ENCODE results near the gene SP8. TPM values are rescaled to one million over a fixed set of nuclear protein-coding genes. Genes with fewer than 3 reads are reported as not detected.
"Not testable (repeated sequence)": the region's sequence is repeated elsewhere in the genome, so short reads cannot be mapped to it uniquely, and the experiment has no call there.

SP8 gene
- total RNA-seq, 4 donors from 2014 or later = 0.72 to 24.8 (median 5.5) TPM; not detected in 1

- no peak overlapping the region for H3K4me3 ChIP-seq
- no peak for DNase-seq (ENCODE audit: low spot score in 2 of 2)
- no peak overlapping the region for H3K27ac ChIP-seq
- TF ChIP-seq, protein P1, sequence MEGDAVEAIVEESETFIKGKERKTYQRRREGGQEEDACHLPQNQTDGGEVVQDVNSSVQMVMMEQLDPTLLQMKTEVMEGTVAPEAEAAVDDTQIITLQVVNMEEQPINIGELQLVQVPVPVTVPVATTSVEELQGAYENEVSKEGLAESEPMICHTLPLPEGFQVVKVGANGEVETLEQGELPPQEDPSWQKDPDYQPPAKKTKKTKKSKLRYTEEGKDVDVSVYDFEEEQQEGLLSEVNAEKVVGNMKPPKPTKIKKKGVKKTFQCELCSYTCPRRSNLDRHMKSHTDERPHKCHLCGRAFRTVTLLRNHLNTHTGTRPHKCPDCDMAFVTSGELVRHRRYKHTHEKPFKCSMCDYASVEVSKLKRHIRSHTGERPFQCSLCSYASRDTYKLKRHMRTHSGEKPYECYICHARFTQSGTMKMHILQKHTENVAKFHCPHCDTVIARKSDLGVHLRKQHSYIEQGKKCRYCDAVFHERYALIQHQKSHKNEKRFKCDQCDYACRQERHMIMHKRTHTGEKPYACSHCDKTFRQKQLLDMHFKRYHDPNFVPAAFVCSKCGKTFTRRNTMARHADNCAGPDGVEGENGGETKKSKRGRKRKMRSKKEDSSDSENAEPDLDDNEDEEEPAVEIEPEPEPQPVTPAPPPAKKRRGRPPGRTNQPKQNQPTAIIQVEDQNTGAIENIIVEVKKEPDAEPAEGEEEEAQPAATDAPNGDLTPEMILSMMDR (IDR thresholded peaks at IDR 0.05) = no peak
- TF ChIP-seq EP300 (IDR thresholded peaks at IDR 0.05) (no peak), POLR2AphosphoS5 (IDR thresholded peaks at IDR 0.05) (no peak), POLR2A (IDR thresholded peaks at IDR 0.05) (no peak)
- H3K36me3 ChIP-seq = no peaks in the 10 kb centered on the region
- H3K9me3 ChIP-seq = no peaks in the 10 kb centered on the region
- H3K4me1 ChIP-seq = no peaks in the 10 kb centered on the region
- H3K27me3 ChIP-seq = peaks cover 15% of the 10 kb centered on the region
Measured at GRCh38 chr7:20831451-20831850, 44.8 kb upstream of the SP8 start.

DNA sequence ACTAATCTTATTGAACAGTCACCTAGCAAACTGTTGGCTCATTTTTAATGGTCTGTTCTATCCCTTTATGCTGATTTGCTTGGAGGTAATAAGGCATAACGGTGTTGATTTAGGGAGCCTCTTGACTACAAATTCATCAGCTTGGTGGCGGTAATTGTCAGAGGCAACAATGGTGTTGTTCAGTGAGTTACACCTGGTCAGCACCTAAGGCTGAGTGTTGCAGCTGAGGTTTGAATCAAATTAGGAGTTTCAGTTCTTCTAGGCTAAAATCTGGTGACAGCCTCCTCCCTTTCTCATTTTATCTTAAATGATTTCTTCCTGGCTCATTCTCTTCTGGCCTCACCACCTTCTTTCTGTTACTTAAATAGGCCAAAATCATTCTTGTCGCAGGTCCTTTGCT lies 42.3 kb upstream of the SP8 start:
- TF ChIP-seq, protein P1 (IDR thresholded peaks at IDR 0.05) = no peak
- no peak for TF ChIP-seq POLR2A (IDR thresholded peaks at IDR 0.05)
- no peak for TF ChIP-seq POLR2AphosphoS5 (IDR thresholded peaks at IDR 0.05)
- no peak for TF ChIP-seq EP300 (IDR thresholded peaks at IDR 0.05)
- WGBS = 90% methylated on average over 3 of the region's 3 CpGs
- H3K36me3 ChIP-seq = no peaks in the 10 kb centered on the region
- H3K4me3 ChIP-seq = no peak overlapping the region
- no peaks in the 10 kb centered on the region for H3K9me3 ChIP-seq
- peaks cover 18% of the 10 kb centered on the region for H3K27me3 ChIP-seq
- no peaks in the 10 kb centered on the region for H3K4me1 ChIP-seq
- DNase-seq (ENCODE audit: low spot score in 2 of 2) = no peak
- H3K27ac ChIP-seq = no peak overlapping the region

- 73% methylated on average over 9 of the region's 9 CpGs for WGBS
- H3K4me1 ChIP-seq = no peaks in the 10 kb centered on the region
- DNase-seq (ENCODE audit: low spot score in 2 of 2) = no peak
- H3K9me3 ChIP-seq = no peaks in the 10 kb centered on the region
- H3K27me3 ChIP-seq = peaks cover 18% of the 10 kb centered on the region
- TF ChIP-seq POLR2AphosphoS5 (IDR thresholded peaks at IDR 0.05) (no peak), EP300 (IDR thresholded peaks at IDR 0.05) (no peak), POLR2A (IDR thresholded peaks at IDR 0.05) (no peak)
- TF ChIP-seq, protein P1 (IDR thresholded peaks at IDR 0.05) = no peak
- H3K4me3 ChIP-seq = no peak overlapping the region
- H3K36me3 ChIP-seq = no peaks in the 10 kb centered on the region
- no peak overlapping the region for H3K27ac ChIP-seq
Measured at GRCh38 chr7:20827172-20827571, 40.5 kb upstream of the SP8 start.

DNA sequence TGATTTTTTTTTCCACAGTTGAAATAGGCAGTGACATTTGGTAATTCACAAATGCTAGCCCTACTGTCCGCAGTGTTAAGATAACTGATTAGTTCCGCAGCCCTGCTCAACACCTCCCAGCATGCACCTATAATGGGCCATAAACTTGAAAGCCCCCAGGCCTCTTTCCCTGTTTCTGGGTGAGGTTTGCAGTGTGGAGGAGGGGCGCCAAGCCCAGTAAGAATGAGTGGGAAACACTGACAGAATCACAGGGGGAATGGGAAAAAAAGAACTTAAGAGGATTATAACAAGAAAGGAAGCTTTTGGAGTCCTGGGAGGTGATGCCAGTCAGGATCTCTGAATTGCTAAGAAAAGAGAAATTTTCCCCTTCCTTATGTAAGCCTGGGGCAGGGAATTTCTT lies 39.6 kb upstream of the SP8 start:
- 54% methylated on average over 3 of the region's 3 CpGs for WGBS
- no peak overlapping the region for H3K27ac ChIP-seq

DNA sequence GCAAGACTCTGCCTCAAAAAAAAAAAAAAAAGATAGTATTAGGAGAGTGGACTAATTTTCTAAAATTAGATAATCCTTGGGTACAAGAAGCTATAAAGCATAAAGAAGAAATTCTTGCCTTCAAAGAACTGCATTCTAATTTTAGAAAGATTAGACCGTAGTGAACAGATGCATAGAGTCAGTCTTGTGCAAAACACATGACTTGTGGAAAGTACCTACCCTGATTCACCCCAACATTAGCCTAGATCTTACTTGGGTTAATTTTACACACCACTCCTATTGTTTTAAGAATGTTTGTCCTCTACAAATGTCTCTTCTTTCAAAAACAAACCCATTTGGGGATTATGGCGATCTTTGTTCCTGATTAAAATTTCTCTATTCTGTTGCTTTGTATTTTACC lies 38.9 kb upstream of the SP8 start:
- H3K9me3 ChIP-seq = no peaks in the 10 kb centered on the region
- H3K36me3 ChIP-seq = no peaks in the 10 kb centered on the region
- H3K4me1 ChIP-seq = no peaks in the 10 kb centered on the region
- no peak overlapping the region for H3K27ac ChIP-seq
- H3K27me3 ChIP-seq = peaks cover 18% of the 10 kb centered on the region
- no peak for TF ChIP-seq POLR2AphosphoS5 (IDR thresholded peaks at IDR 0.05)
- TF ChIP-seq, protein P1 (IDR thresholded peaks at IDR 0.05) = no peak
- TF ChIP-seq EP300 (IDR thresholded peaks at IDR 0.05) = no peak
- no peak for TF ChIP-seq POLR2A (IDR thresholded peaks at IDR 0.05)
- WGBS = 60% methylated on average over 2 of the region's 2 CpGs
- no peak for DNase-seq (ENCODE audit: low spot score in 2 of 2)
- no peak overlapping the region for H3K4me3 ChIP-seq

More for the DNA sequence above, 39.6 kb upstream of the SP8 start:
- TF ChIP-seq EP300 (IDR thresholded peaks at IDR 0.05) (no peak), POLR2AphosphoS5 (IDR thresholded peaks at IDR 0.05) (no peak)
- Histone ChIP-seq H3K27me3 (peaks cover 18% of the 10 kb centered on the region), H3K36me3 (no peaks in the 10 kb centered on the region), H3K9me3 (no peaks in the 10 kb centered on the region), H3K4me3 (no peak overlapping the region), H3K4me1 (no peaks in the 10 kb centered on the region)
- DNase-seq (ENCODE audit: low spot score in 2 of 2) = no peak

GRCh38 chr7:20821390-20821789 lies 34.7 kb upstream of the SP8 start:
- not testable (repeated sequence) for H3K27ac ChIP-seq; DNase-seq (ENCODE audit: low spot score in 2 of 2); H3K4me3 ChIP-seq; H3K4me1 ChIP-seq; H3K9me3 ChIP-seq; H3K27me3 ChIP-seq; H3K36me3 ChIP-seq
- 92% methylated on average over 3 of the region's 3 CpGs for WGBS

Measured in suprapubic skin (tissue), 4 donors.